GM21528 (cell line): ENCODE results near the gene CYYR1.

Experiments
- ATAC-seq: cut with Tn5 transposase; IDR thresholded peaks from one replicate; pipeline ENCODE4 v1.9.1; 2021; ENCODE audit warnings: mild to moderate bottlenecking, moderate library complexity; ENCODE audit not compliant: unreplicated experiment, low FRiP score

Gene CYYR1

GRCh38 chr21:26555540-26556146 is 17.4 kb downstream of the CYYR1 start:
- ATAC-seq = no peak

GRCh38 chr21:26554365-26554764 is 18.7 kb downstream of the CYYR1 start:
- ATAC-seq = no peak

- no peak for ATAC-seq
These were observed 19.2 kb downstream of the CYYR1 start for GRCh38 chr21:26553898-26554297.

GRCh38 chr21:26550326-26550725 is 22.8 kb downstream of the CYYR1 start:
- ATAC-seq = no peak

GRCh38 chr21:26546446-26547097 is 26.5 kb downstream of the CYYR1 start:
- no peak for ATAC-seq

- no peak for ATAC-seq
These were observed 28.8 kb downstream of the CYYR1 start for GRCh38 chr21:26544201-26544775.

- ATAC-seq = no peak
These were observed 32.4 kb downstream of the CYYR1 start for GRCh38 chr21:26540651-26541050.

- ATAC-seq = no peak
These were observed 33.5 kb downstream of the CYYR1 start for GRCh38 chr21:26539566-26539965.

- ATAC-seq = no peak
These were observed 38.6 kb downstream of the CYYR1 start for GRCh38 chr21:26534517-26534916.

- no peak for ATAC-seq
These were observed 40.9 kb downstream of the CYYR1 start for GRCh38 chr21:26532208-26532607.

GRCh38 chr21:26529526-26529925 is 43.6 kb downstream of the CYYR1 start:
- no peak for ATAC-seq

GRCh38 chr21:26528882-26529281 is 44.2 kb downstream of the CYYR1 start:
- no peak for ATAC-seq

GRCh38 chr21:26522704-26523103 is 50.4 kb downstream of the CYYR1 start:
- ATAC-seq = no peak

- ATAC-seq = no peak
These were observed 53.9 kb downstream of the CYYR1 start for GRCh38 chr21:26519142-26519541.

- no peak for ATAC-seq
These were observed 57.8 kb downstream of the CYYR1 start for GRCh38 chr21:26515257-26515656.

- ATAC-seq = no peak
These were observed 59.9 kb downstream of the CYYR1 start for GRCh38 chr21:26513212-26513611.

- ATAC-seq = no peak
These were observed 60.4 kb downstream of the CYYR1 start for GRCh38 chr21:26512664-26513063.

- ATAC-seq = no peak
These were observed 64.2 kb downstream of the CYYR1 start for GRCh38 chr21:26508903-26509302.

GRCh38 chr21:26506956-26507355 is 66.1 kb downstream of the CYYR1 start:
- no peak for ATAC-seq

- no peak for ATAC-seq
These were observed 67.9 kb downstream of the CYYR1 start for GRCh38 chr21:26505211-26505610.

- no peak for ATAC-seq
These were observed 69.7 kb downstream of the CYYR1 start for GRCh38 chr21:26503414-26503813.

GRCh38 chr21:26501495-26502021 is 71.5 kb downstream of the CYYR1 start:
- ATAC-seq = no peak
